ENCODE measurements around the gene HMGCS2.

GRCh38 chr1:119725626-119726025, 43.1 kb downstream of the HMGCS2 start:
- TF ChIP-seq EHMT2 (IDR thresholded peaks at IDR 0.05; ENCODE audit: low read depth) = no peak
- no peak for TF ChIP-seq CTCF (IDR thresholded peaks at IDR 0.05)
- no peak for TF ChIP-seq JUN (IDR thresholded peaks at IDR 0.05)
- TF ChIP-seq RFX5 (IDR thresholded peaks at IDR 0.05) = no peak
- no peak for TF ChIP-seq SREBF2 (IDR thresholded peaks at IDR 0.05)
- no peak for TF ChIP-seq POLR2A (IDR thresholded peaks at IDR 0.05; ENCODE audit: low read length)
- TF ChIP-seq TFCP2L1 (CRISPR knock-in tag; IDR thresholded peaks at IDR 0.05) = no peak
- no peak for TF ChIP-seq FOSL2 (IDR thresholded peaks at IDR 0.05)
- TF ChIP-seq FOSL2 (CRISPR knock-in tag; IDR thresholded peaks at IDR 0.05) = no peak
- no peak for TF ChIP-seq USF2 (IDR thresholded peaks at IDR 0.05)
- TF ChIP-seq EP300 (IDR thresholded peaks at IDR 0.05) = no peak
- TF ChIP-seq JUNB (IDR thresholded peaks at IDR 0.05) = no peak
- no peak for TF ChIP-seq REST (IDR thresholded peaks at IDR 0.05)

Data from A549 (cell line).